ENCODE results near the gene WFDC12. TPM values are rescaled to one million over a fixed set of nuclear protein-coding genes. Genes with fewer than 3 reads are reported as not detected.
A peak's percentile ranks its signal among the peaks of the same experiment; 100 is the strongest.
"Not testable (repeated sequence)": the region's sequence is repeated elsewhere in the genome, so short reads cannot be mapped to it uniquely, and the experiment has no call there.

Gene WFDC12, protein sequence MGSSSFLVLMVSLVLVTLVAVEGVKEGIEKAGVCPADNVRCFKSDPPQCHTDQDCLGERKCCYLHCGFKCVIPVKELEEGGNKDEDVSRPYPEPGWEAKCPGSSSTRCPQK
- total RNA-seq: not detected

DNA sequence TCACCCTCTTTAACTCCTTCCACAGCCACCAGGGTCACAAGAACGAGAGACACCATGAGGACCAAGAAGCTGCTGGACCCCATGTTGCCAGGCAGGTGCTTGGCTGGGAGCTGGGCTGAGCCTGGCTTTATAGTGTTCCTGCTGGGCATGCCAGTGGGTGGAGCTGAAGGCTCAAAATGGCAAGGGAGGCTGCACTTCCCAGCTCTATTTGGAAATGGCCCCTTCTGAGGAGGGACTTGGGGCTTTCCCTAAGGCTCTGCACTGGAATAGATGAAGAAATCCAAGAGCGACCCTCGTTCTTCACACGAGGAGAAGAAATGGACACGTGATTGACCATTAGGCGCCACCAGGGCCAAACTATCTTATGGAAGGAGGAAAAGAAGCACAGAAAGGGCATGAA is at the start of gene WFDC12:
WFDC12 (minus strand) TSS at position 101 of the 400 bp plus-strand sequence; CDS start at position 83, 18 bp downstream.
- Mint-ChIP-seq H3K36me3 (no peaks in the 10 kb centered on the region), H3K27me3 (peaks cover 38% of the 10 kb centered on the region), H3K4me3 (no peak within 1 kb of the TSS), H3K27ac (no peak within 1 kb of the TSS), H3K9me3 (no peaks in the 10 kb centered on the region), H3K4me1 (no peaks in the 10 kb centered on the region)
- DNase-seq: no peak

DNA sequence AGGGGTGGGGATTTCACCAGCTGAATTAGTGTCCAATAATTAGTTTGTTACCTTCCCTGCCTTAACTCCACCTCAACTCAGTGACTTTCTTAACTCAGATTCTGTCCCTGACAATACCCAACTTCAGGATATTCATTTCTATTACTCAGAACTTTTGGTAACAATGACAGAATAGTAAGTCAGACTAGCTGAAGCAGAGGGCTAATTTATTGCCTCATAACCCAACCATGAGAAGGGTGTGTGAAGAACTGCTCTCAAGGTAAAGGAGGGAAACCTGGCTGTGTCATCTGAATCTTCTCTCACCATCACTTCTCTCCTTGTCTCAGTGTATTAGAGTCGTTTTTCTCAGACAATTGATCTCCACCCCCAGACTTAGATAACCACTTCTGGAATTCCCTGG is 49.3 kb upstream of the WFDC12 start:
- no peak for DNase-seq
- H3K4me1 Mint-ChIP-seq: peaks cover 3% of the 10 kb centered on the region

DNA sequence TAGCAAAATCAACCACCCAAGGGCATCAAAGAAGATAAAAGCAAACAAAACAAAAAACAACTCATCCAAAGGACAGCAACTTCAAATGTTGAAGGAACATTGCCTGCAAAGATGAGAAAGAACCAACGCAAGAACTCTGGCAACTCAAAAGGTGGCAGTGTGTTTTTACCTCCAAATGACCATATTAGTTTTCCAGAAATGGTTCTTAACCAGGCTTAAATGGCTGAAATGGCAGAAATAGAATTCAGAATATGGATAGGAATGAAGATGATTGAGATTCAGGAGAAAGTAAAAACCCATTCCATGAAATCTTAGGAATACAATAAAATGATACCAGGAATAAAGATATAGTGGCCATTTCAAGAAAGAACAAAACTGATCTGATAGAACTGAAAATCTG is 40.6 kb upstream of the WFDC12 start:
- peaks cover 54% of the 10 kb centered on the region for H3K27me3 Mint-ChIP-seq
- H3K36me3 Mint-ChIP-seq: no peaks in the 10 kb centered on the region
- no peaks in the 10 kb centered on the region for H3K4me1 Mint-ChIP-seq
- H3K9me3 Mint-ChIP-seq: peaks cover 18% of the 10 kb centered on the region
- no peak overlapping the region for H3K27ac Mint-ChIP-seq
- no peak for DNase-seq
- no peak overlapping the region for H3K4me3 Mint-ChIP-seq

More for the DNA sequence above, 49.3 kb upstream of the WFDC12 start:
- Mint-ChIP-seq H3K36me3 (no peaks in the 10 kb centered on the region), H3K27ac (no peak overlapping the region), H3K4me3 (no peak overlapping the region), H3K9me3 (peaks cover 6% of the 10 kb centered on the region), H3K27me3 (peaks cover 25% of the 10 kb centered on the region)

DNA sequence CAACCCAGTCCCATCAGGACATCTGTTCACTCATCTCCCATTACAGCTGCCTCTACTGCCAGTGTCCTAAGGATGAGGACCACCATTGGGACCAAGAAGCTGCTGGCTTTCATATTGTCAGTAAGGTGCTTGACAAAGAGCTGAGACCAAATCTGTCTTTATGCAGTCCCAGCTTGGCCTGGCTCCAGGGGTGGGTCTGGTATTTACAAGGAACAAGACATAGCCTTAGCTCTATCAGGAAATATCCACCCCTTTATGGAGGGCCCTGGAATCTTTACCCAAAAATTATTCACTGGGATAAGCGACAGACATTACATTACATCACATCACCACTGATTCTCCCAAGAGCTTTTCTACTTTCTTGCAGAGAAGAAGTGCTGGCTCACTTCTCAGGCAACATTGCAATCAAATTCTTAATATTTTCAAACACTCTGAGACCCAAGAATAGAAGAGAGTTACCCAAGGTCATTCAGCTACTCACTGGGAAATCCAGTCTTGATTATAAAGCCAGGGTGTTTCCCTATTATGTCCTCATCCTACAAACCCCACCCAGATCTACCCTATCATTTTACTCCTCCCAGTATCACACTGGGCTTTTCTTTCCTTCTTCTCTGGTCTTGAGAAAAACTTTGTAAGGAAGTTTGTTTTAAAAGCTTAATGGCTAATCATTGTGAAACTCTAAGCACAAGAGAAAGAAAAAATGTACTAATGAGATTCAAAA is 39.0 kb upstream of the WFDC12 start:
- Mint-ChIP-seq H3K36me3 (peaks cover 2% of the 10 kb centered on the region), H3K27me3 (peaks cover 62% of the 10 kb centered on the region), H3K9me3 (peaks cover 28% of the 10 kb centered on the region), H3K4me3 (no peak overlapping the region), H3K4me1 (no peaks in the 10 kb centered on the region), H3K27ac (no peak overlapping the region)
- no peak for DNase-seq

DNA sequence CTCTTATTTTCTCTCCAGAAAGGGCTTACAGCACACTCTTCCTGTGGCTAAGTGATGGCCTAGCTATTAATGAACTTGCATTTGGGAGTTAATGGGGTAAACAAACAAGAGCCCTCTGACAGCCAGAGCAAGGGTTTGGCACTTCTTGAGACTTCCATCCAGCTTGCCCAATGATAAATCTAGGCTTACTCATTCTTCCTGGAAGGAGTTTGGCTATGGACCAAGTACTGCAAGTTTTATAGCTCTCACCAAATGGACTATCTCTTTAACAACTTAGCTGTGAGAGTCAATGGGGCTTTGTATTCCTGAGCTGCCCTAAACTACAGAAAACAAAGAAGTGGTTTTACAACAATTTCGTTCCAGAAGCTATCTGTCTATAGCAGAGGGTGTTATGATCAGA is 33.7 kb upstream of the WFDC12 start:
- no peaks in the 10 kb centered on the region for H3K4me1 Mint-ChIP-seq
- H3K9me3 Mint-ChIP-seq: peaks cover 20% of the 10 kb centered on the region
- peaks cover 35% of the 10 kb centered on the region for H3K27me3 Mint-ChIP-seq
- peaks cover 2% of the 10 kb centered on the region for H3K36me3 Mint-ChIP-seq
- no peak overlapping the region for H3K4me3 Mint-ChIP-seq
- no peak overlapping the region for H3K27ac Mint-ChIP-seq
- no peak for DNase-seq

DNA sequence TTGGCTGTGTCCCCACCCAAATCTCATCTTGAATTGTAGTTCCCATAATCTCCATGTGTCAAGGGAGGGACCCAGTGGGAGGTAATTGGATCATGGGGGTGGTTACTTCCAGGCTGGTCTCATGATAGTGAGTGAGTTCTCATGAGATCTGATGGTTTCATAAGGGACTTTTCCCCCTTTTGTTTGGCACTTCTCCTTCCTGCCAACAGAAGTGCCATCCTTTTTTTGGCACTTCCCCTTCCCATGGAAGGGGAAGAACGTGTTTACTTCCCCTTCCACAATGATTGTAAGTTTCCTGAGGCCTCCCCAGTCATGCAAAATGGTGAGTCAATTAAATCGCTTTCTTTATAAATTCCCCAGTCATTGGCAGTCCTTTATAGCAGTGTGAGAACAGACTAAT is 32.4 kb upstream of the WFDC12 start:
- no peak overlapping the region for H3K27ac Mint-ChIP-seq
- no peak for DNase-seq
- H3K4me3 Mint-ChIP-seq: no peak overlapping the region
- H3K9me3 Mint-ChIP-seq: peaks cover 15% of the 10 kb centered on the region
- peaks cover 2% of the 10 kb centered on the region for H3K36me3 Mint-ChIP-seq
- peaks cover 22% of the 10 kb centered on the region for H3K27me3 Mint-ChIP-seq
- H3K4me1 Mint-ChIP-seq: no peaks in the 10 kb centered on the region

DNA sequence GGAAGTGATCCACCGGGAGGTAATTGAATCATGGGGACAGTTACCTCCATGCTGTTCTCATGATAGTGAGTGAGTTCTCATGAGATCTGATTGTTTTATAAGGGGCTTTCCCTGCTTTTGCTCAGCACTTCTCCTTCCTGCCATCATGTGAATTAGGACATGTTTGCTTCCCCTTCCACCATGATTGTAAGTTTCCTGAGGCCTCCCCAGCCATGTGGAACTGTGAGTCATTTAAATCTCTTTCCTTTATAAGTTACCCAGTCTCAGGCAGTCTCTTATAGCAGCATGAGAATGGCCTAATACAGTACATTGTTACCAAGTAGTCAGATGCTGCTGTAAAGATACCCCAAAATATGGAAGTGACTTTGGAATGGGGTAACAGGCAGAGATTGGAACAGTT is 30.5 kb upstream of the WFDC12 start:
- H3K36me3 Mint-ChIP-seq, DNase-seq, H3K27ac Mint-ChIP-seq, H3K4me3 Mint-ChIP-seq, H3K4me1 Mint-ChIP-seq: not testable (repeated sequence)
- Mint-ChIP-seq H3K9me3 (peaks cover 13% of the 10 kb centered on the region), H3K27me3 (peaks cover 21% of the 10 kb centered on the region)

DNA sequence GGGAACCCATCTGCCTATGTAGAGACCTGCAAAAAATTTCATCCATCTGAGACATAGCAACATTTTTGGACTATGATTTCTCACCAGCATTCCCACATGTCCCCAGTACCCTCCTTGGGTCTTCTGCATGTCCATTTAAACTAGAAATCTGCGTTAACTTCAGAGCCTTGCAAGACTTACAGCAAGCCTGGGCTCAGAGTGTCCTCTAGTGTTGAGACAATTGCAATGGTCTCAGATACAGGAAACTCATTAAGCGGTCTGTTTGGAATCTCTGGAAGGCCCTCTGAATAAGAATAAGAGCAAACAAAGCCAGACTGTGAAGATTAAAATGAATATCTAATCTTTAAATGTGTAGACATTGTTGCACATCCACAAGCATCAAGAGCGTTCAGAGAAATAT is 29.9 kb upstream of the WFDC12 start:
- DNase-seq: no peak
- peaks cover 2% of the 10 kb centered on the region for H3K36me3 Mint-ChIP-seq
- H3K27me3 Mint-ChIP-seq: peaks cover 21% of the 10 kb centered on the region
- H3K4me1 Mint-ChIP-seq: no peaks in the 10 kb centered on the region
- H3K9me3 Mint-ChIP-seq: peaks cover 10% of the 10 kb centered on the region
- H3K4me3 Mint-ChIP-seq: no peak overlapping the region
- no peak overlapping the region for H3K27ac Mint-ChIP-seq

DNA sequence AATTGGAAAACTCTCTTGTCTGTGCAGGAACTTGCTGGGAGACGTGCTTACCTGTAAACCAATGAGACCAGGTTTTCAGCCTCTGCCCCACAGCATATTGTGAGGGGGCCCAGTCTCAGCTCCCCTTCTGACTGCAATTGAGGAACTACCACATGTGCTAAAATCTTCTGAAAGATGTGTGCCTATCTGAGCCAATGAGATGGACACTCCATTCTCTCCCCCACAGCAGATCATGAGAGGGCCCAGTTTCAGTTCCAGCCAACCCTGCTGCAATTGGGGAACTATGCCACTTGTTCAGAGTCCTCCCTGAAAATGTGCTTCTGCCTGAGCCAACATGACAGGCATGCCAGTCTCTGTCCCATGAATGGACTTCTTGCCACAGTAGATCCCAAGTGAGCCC is 29.5 kb upstream of the WFDC12 start:
- no peaks in the 10 kb centered on the region for H3K4me1 Mint-ChIP-seq
- no peaks in the 10 kb centered on the region for H3K36me3 Mint-ChIP-seq
- no peak for DNase-seq
- H3K27ac Mint-ChIP-seq: no peak overlapping the region
- peaks cover 6% of the 10 kb centered on the region for H3K9me3 Mint-ChIP-seq
- H3K27me3 Mint-ChIP-seq: peaks cover 18% of the 10 kb centered on the region
- no peak overlapping the region for H3K4me3 Mint-ChIP-seq

DNA sequence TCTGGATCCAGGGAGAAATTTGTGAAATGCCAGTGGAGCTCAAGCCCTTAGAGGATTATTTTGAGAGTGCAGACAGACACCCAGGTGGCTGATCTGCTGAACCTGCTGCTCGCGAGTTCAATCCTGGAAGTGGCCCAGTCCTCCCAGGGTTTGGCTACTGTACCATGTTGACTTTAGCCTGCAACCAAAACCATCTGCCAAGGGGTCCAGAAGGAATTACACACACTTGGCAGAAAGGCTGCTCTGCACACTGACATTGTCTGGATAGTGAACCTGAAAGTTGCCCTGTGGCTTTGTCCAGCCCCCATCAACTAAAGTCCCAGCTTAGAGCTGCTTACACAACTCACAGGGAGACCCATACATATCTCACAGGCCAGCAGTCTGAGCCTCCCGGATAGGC is 28.9 kb upstream of the WFDC12 start:
- H3K27ac Mint-ChIP-seq: no peak overlapping the region
- H3K36me3 Mint-ChIP-seq: no peaks in the 10 kb centered on the region
- H3K4me1 Mint-ChIP-seq: no peaks in the 10 kb centered on the region
- peaks cover 18% of the 10 kb centered on the region for H3K27me3 Mint-ChIP-seq
- no peak for DNase-seq
- no peaks in the 10 kb centered on the region for H3K9me3 Mint-ChIP-seq
- no peak overlapping the region for H3K4me3 Mint-ChIP-seq

DNA sequence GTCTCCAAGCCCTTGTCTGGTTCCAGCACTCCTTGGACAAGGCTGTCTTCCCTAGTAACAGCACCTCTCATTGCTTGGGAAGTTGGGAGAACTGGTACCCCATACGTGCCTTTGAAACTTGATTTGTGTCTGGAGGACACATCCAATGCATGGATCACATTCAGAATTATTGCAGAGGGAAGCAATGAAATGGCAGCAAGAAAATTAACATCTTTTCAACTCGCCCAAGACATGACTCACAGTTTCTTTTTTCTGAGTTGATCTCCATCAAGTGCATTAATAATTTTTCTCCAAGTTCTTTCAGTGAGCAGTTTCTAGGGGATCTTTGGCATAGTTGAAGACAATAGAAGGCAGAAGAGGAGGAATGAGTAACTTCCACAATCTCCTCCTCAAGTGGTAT is 28.1 kb upstream of the WFDC12 start:
- Mint-ChIP-seq H3K4me3 (no peak overlapping the region), H3K27me3 (peaks cover 18% of the 10 kb centered on the region), H3K9me3 (no peaks in the 10 kb centered on the region), H3K36me3 (no peaks in the 10 kb centered on the region), H3K27ac (no peak overlapping the region), H3K4me1 (no peaks in the 10 kb centered on the region)
- DNase-seq: no peak

DNA sequence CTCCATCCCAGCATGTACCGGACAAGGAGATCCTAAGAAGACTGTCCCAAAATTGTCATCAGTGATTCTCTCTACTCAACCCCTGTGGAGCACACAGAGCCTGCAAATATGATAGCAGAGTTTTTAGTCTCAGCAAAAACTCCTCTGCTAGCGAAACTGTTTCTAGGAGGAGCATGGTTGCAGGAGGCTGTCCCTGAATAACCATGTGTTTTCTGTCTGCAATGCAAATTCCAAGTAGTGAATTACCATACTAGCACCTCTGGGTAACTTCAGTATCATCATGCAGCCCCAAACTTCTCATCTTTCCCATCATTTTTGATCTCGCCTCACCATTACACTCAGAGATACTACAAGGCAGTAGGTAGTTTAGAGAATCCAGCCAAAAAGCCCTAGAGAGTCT is 24.8 kb upstream of the WFDC12 start:
- DNase-seq: no peak
- H3K27ac Mint-ChIP-seq: no peak overlapping the region
- H3K27me3 Mint-ChIP-seq: peaks cover 27% of the 10 kb centered on the region
- H3K4me3 Mint-ChIP-seq: no peak overlapping the region
- no peaks in the 10 kb centered on the region for H3K9me3 Mint-ChIP-seq
- no peaks in the 10 kb centered on the region for H3K4me1 Mint-ChIP-seq
- H3K36me3 Mint-ChIP-seq: no peaks in the 10 kb centered on the region

DNA sequence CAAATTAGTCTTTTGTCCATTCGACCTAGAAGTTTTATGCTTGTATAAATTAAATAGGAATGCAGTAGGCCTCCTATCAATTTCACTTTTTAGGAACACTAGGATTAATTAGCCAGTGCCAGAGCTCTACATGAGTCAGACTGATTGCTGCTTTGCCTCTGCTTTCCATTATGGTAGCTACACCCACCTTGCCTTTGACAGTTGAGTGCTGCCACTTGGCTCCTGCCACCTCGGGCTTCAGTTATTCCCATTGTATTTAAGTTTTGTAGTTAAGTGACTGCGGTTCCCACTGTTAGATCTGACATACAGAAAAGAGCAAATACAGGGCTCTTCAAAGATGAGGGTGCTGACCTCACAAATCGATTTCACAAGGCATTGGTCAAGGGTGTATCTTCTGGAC is 16.6 kb upstream of the WFDC12 start:
- H3K4me3 Mint-ChIP-seq: no peak overlapping the region
- peaks cover 15% of the 10 kb centered on the region for H3K27me3 Mint-ChIP-seq
- H3K9me3 Mint-ChIP-seq: no peaks in the 10 kb centered on the region
- H3K27ac Mint-ChIP-seq: no peak overlapping the region
- no peaks in the 10 kb centered on the region for H3K36me3 Mint-ChIP-seq
- no peaks in the 10 kb centered on the region for H3K4me1 Mint-ChIP-seq
- DNase-seq: no peak

DNA sequence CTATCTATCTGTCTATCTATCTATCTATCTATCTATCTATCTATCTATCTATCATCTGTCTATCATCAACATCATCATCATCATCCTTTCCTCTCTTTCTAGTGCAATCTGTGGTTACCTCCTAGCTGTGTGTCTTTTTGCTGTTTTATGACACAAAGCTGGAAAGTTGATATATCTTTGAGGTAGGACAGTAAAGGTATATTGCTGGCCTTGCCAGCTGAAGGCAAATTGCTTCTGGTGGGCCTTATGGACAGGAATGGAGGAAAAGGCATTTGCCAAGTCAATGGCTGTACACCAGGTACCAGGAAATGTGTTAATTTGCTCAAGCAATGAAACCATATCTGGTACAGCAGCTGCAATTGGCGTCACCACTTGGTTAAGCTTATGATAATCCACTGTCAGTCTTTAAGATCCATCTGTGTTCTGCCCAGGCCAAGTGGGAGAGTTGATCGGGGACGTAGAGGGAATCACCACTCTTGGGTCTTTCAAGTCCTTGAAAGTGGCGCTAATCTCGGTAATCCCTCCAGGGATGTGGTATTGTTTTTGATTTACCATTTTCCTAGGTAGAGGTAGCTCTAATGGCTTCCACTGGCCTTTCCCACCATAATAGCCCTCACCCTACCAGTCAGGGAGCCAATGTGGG is 15.6 kb upstream of the WFDC12 start:
- not testable (repeated sequence) for H3K27ac Mint-ChIP-seq, H3K4me1 Mint-ChIP-seq, H3K9me3 Mint-ChIP-seq, H3K36me3 Mint-ChIP-seq, DNase-seq, H3K4me3 Mint-ChIP-seq
- H3K27me3 Mint-ChIP-seq: peaks cover 12% of the 10 kb centered on the region

DNA sequence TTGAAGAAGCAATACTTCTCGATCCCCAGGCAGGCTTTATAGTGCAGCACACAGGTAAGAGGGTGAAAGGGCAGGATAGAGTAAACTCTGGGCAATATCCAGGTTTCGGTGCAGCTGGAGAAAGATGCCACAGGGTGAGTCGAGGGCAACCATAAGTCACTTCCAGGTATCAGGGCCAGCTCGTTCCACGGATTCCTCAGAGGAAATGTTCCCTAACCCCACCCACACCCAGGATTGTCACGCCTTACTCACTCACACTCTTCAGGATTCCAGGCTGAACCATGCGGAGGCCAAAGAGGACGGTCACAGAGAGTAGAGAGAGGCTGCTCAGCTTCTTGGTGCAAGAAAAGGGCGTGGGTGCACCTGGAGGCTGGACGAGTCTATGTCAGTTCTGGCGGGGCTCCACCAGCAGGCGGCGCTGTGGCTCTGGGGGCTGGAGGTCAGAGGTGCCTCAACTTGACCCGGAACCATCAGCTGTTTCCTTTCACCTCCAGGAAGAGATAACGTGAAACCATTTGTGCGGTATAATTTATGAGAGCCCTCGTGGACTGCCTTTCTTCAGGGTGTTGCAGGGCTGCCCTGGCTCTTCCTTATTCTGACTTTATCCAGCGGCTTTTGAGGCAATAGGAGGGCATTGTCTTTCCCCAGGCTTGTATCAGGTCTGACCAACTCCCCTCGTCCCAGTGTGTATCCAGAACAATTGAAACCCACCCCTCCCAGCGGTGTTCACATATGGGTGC is 14.5 kb upstream of the WFDC12 start:
- Mint-ChIP-seq H3K4me1 (no peaks in the 10 kb centered on the region), H3K27me3 (peaks cover 11% of the 10 kb centered on the region), H3K9me3 (no peaks in the 10 kb centered on the region), H3K36me3 (no peaks in the 10 kb centered on the region), H3K27ac (no peak overlapping the region), H3K4me3 (no peak overlapping the region)
- peak; percentile 80 for DNase-seq

Measured in activated naive CD8-positive, alpha-beta T cell treated with anti-CD3 and anti-CD28 coated beads for 36 hours (primary cell).